HG03565 (cell line): ENCODE data around the gene UQCRHL.

Source experiments
- ATAC-seq: cut with Tn5 transposase; IDR thresholded peaks from one replicate; pipeline ENCODE4 v1.9.1; 2021; ENCODE audit warnings: mild to moderate bottlenecking, moderate library complexity; ENCODE audit not compliant: unreplicated experiment

UQCRHL gene

GRCh38 chr1:15760520-15761211 lies 46.8 kb downstream of the UQCRHL start:
- ATAC-seq: no peak

GRCh38 chr1:15758953-15759661 lies 48.3 kb downstream of the UQCRHL start:
- ATAC-seq: no peak

- no peak for ATAC-seq
Observed at GRCh38 chr1:15758343-15758931, 49.0 kb downstream of the UQCRHL start, which contains the start of gene FBLIM1. FBLIM1 (plus strand) TSS chr1:15758795; CDS start chr1:15764984, 6,189 bp downstream.

- no peak for ATAC-seq
Observed at GRCh38 chr1:15757575-15758342, 49.7 kb downstream of the UQCRHL start.
